Measurements from ENCODE around the gene MYBPHL. TPM values are rescaled to one million over a fixed set of nuclear protein-coding genes. Genes with fewer than 3 reads are reported as not detected.

Gene MYBPHL
- total RNA-seq, 1 donor from 2014 or later, result not detected

GRCh38 chr1:109272021-109272799, 34.6 kb downstream of the MYBPHL start:
- Mint-ChIP-seq H3K4me3 (ENCODE audit: unreplicated experiment) (no peak overlapping the region), H3K27ac (ENCODE audit: unreplicated experiment) (no peak overlapping the region)

DNA sequence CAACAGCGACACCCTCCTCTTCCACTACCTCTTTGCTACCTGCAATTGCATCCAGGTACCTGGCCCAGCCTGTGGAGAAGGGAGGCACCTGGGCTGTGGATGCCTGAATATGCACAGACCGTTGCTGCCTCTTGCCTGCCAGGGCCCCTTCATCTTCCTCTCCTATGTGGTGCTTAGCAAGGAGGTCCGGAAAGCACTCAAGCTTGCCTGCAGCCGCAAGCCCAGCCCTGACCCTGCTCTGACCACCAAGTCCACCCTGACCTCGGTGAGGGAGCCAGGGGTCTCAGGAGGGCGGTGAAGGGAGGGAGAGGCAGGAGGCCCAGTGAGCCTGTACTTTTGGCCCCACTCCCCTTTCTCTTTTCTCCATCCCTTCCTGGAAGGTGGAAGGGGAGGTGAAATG, 35.4 kb downstream of the MYBPHL start:
- H3K9me3 Mint-ChIP-seq (ENCODE audit: unreplicated experiment), result no peaks in the 10 kb centered on the region
- peak; percentile 2 for DNase-seq (ENCODE audit: low spot score)
- no peak overlapping the region for H3K4me3 Mint-ChIP-seq (ENCODE audit: unreplicated experiment)
- H3K36me3 Mint-ChIP-seq (ENCODE audit: low read depth, unreplicated experiment), result no peaks in the 10 kb centered on the region
- TF ChIP-seq, protein P1, sequence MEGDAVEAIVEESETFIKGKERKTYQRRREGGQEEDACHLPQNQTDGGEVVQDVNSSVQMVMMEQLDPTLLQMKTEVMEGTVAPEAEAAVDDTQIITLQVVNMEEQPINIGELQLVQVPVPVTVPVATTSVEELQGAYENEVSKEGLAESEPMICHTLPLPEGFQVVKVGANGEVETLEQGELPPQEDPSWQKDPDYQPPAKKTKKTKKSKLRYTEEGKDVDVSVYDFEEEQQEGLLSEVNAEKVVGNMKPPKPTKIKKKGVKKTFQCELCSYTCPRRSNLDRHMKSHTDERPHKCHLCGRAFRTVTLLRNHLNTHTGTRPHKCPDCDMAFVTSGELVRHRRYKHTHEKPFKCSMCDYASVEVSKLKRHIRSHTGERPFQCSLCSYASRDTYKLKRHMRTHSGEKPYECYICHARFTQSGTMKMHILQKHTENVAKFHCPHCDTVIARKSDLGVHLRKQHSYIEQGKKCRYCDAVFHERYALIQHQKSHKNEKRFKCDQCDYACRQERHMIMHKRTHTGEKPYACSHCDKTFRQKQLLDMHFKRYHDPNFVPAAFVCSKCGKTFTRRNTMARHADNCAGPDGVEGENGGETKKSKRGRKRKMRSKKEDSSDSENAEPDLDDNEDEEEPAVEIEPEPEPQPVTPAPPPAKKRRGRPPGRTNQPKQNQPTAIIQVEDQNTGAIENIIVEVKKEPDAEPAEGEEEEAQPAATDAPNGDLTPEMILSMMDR (IDR thresholded peaks at IDR 0.05; ENCODE audit: unreplicated experiment), result no peak
- peak overlapping the region; percentile 30 for H3K27ac Mint-ChIP-seq (ENCODE audit: unreplicated experiment)
- H3K4me1 Mint-ChIP-seq (ENCODE audit: unreplicated experiment), result peaks cover 22% of the 10 kb centered on the region
- H3K27me3 Mint-ChIP-seq (ENCODE audit: unreplicated experiment), result peaks cover 16% of the 10 kb centered on the region

More at GRCh38 chr1:109272021-109272799, 34.6 kb downstream of the MYBPHL start:
- no peaks in the 10 kb centered on the region for H3K9me3 Mint-ChIP-seq (ENCODE audit: unreplicated experiment)
- H3K36me3 Mint-ChIP-seq (ENCODE audit: low read depth, unreplicated experiment), result no peaks in the 10 kb centered on the region
- H3K27me3 Mint-ChIP-seq (ENCODE audit: unreplicated experiment), result peaks cover 13% of the 10 kb centered on the region
- H3K4me1 Mint-ChIP-seq (ENCODE audit: unreplicated experiment), result peaks cover 24% of the 10 kb centered on the region
- TF ChIP-seq, protein P1 (IDR thresholded peaks at IDR 0.05; ENCODE audit: unreplicated experiment), result no peak
- peak; percentile 2 for DNase-seq (ENCODE audit: low spot score)

DNA sequence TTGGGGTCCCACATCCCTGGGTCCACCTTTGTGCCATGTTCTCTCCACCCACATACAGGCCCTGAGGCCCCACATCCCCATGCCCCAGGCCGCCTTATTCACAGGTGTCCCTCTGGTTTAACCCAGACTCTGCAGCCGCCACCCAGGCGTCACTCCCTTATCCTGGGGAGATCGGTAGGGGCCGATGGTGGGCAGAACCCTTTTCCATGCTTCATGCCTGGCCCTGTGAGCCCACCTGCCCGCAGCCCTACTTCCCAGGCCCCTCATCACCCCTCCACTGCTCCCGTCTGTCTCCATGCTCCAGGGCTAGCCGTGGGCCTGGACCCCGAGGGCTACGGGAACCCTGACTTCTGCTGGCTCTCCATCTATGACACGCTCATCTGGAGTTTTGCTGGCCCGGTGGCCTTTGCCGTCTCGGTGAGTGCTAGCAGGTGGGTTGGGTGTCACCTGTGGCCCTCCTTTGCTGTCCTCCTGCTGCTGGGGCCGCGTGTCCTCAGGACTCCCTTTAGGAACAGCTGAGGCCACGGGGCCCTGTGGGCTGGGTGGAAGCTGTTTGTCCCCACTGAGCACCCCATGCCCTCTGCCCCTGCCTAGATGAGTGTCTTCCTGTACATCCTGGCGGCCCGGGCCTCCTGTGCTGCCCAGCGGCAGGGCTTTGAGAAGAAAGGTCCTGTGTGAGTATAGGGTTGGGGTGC, 36.0 kb downstream of the MYBPHL start:
- no peaks in the 10 kb centered on the region for H3K9me3 Mint-ChIP-seq (ENCODE audit: unreplicated experiment)
- H3K27ac Mint-ChIP-seq (ENCODE audit: unreplicated experiment), result peak overlapping the region; percentile 57
- peaks cover 19% of the 10 kb centered on the region for H3K4me1 Mint-ChIP-seq (ENCODE audit: unreplicated experiment)
- H3K27me3 Mint-ChIP-seq (ENCODE audit: unreplicated experiment), result peaks cover 18% of the 10 kb centered on the region
- no peak for DNase-seq (ENCODE audit: low spot score)
- H3K4me3 Mint-ChIP-seq (ENCODE audit: unreplicated experiment), result no peak overlapping the region
- TF ChIP-seq, protein P1 (IDR thresholded peaks at IDR 0.05; ENCODE audit: unreplicated experiment), result no peak
- no peaks in the 10 kb centered on the region for H3K36me3 Mint-ChIP-seq (ENCODE audit: low read depth, unreplicated experiment)

GRCh38 chr1:109269981-109270622, 36.7 kb downstream of the MYBPHL start:
- H3K27me3 Mint-ChIP-seq (ENCODE audit: unreplicated experiment), result peaks cover 16% of the 10 kb centered on the region
- peak overlapping the region; percentile 28 for H3K27ac Mint-ChIP-seq (ENCODE audit: unreplicated experiment)
- no peaks in the 10 kb centered on the region for H3K36me3 Mint-ChIP-seq (ENCODE audit: low read depth, unreplicated experiment)
- no peak overlapping the region for H3K4me3 Mint-ChIP-seq (ENCODE audit: unreplicated experiment)
- H3K9me3 Mint-ChIP-seq (ENCODE audit: unreplicated experiment), result no peaks in the 10 kb centered on the region
- no peak for DNase-seq (ENCODE audit: low spot score)
- H3K4me1 Mint-ChIP-seq (ENCODE audit: unreplicated experiment), result peaks cover 12% of the 10 kb centered on the region
- TF ChIP-seq, protein P1 (IDR thresholded peaks at IDR 0.05; ENCODE audit: unreplicated experiment), result no peak
